GM12801 (cell line): ENCODE data around the gene C1GALT1.

Experiments used
- TF ChIP-seq, protein P1 (sequence below): IDR thresholded peaks from one replicate; pipeline ENCODE4 v1.5.1; 2011; ENCODE audit warnings: control low read depth; ENCODE audit not compliant: insufficient read length; ENCODE audit errors: extremely low read depth

The C1GALT1 gene

DNA sequence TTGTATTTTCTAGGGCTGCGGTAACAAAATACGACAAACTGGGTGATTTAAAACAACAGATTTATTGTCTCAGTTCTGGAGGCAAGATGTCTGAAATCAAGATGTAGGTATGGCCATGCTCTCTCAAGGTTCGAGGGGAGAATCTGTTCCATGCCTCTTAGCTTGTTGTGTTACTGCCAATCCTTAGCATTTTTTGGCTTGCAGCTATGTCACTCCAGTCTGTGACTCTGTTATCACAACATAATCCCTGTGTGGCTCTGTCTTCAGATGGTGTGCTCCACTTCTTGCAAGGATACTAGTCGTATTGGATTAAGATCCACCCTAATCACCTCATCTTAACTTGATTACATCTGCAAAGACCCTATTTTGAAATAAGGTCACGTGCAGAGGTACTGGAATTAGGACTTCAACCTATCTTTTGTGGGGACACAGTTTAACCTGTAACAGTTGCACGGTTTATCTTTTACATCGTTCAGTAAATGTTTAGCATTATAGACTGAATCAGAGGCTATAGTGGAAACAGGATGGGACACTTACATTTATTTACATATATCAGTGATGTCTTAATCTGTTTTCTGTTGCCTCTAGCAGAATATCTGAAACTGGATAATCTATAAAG, 3.1 kb downstream of the C1GALT1 start:
- TF ChIP-seq, protein P1, sequence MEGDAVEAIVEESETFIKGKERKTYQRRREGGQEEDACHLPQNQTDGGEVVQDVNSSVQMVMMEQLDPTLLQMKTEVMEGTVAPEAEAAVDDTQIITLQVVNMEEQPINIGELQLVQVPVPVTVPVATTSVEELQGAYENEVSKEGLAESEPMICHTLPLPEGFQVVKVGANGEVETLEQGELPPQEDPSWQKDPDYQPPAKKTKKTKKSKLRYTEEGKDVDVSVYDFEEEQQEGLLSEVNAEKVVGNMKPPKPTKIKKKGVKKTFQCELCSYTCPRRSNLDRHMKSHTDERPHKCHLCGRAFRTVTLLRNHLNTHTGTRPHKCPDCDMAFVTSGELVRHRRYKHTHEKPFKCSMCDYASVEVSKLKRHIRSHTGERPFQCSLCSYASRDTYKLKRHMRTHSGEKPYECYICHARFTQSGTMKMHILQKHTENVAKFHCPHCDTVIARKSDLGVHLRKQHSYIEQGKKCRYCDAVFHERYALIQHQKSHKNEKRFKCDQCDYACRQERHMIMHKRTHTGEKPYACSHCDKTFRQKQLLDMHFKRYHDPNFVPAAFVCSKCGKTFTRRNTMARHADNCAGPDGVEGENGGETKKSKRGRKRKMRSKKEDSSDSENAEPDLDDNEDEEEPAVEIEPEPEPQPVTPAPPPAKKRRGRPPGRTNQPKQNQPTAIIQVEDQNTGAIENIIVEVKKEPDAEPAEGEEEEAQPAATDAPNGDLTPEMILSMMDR = no peak

DNA sequence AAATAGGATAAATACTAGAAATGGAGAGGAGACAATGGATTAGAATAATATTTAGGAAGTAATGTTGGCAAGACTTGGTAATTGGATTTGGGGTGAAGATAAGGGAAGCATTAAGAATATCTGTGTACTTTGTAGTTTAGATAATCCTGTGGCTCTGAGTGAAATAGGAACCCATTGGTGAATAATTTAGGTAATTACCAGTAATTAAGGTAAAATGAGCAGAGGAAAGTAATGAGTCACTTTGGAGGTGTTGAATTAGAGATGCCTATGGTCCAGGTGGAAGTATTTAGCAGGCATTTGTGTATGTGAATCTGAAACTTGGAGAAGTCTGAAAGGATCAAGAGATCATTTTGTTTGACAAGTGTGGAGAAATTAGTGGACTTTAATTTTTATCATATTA, 5.7 kb downstream of the C1GALT1 start:
- TF ChIP-seq, protein P1 = no peak

DNA sequence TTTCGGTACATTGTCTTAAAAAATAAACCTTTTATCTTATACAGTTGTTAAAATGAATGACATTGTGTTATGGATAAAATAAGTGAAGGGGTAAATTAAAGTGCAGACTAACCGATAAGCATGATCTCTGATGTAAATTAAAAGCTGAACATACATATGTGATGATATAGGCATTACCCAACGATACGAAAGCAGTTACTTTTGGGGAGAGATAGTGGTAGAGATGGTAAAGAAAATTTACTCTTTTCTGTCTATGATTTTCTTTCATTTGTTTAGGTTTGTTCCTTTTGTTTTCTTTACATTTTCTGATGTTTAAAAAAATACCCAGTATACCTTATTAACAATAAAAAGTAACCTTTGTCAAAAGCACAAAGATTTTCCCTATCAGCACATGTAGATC, 6.4 kb downstream of the C1GALT1 start:
- TF ChIP-seq, protein P1 = no peak

DNA sequence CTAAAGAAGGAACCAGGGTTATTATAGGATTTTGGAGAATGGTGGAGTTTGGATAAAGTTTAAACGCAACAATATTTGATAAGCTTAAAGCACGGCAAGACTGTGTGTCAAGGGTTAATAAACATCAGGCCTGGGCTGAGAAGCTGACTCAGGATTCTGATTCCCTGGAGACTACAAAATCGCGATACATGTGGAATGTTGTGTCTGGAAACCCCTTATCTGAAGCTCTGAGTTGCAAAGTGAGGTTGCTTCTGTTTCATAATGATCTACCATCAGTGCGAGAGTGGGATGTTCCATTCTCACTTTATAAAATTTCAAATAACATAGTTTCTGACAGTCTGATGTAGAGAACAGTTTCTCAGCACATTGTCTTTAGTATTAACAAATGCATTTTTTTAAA, 7.8 kb downstream of the C1GALT1 start:
- TF ChIP-seq, protein P1 = no peak

DNA sequence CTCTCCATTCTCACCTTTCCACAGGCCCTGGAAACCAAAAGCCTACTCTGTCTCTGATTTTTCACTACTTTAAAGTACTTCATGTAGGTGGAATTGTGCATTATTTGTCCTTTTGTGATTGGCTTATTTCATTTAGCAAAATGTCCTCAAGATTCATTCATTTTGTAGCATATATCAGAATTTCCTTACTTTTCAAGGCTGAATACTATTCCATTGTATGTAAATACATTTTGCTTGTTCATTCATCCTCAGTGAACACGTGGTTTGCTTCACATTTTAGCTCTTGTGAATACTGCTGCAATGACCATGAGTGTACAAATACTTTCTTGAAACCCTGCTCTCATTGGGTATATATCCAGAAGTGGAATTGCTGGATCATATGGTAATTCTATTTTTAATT, 8.8 kb downstream of the C1GALT1 start:
- TF ChIP-seq, protein P1 = no peak

DNA sequence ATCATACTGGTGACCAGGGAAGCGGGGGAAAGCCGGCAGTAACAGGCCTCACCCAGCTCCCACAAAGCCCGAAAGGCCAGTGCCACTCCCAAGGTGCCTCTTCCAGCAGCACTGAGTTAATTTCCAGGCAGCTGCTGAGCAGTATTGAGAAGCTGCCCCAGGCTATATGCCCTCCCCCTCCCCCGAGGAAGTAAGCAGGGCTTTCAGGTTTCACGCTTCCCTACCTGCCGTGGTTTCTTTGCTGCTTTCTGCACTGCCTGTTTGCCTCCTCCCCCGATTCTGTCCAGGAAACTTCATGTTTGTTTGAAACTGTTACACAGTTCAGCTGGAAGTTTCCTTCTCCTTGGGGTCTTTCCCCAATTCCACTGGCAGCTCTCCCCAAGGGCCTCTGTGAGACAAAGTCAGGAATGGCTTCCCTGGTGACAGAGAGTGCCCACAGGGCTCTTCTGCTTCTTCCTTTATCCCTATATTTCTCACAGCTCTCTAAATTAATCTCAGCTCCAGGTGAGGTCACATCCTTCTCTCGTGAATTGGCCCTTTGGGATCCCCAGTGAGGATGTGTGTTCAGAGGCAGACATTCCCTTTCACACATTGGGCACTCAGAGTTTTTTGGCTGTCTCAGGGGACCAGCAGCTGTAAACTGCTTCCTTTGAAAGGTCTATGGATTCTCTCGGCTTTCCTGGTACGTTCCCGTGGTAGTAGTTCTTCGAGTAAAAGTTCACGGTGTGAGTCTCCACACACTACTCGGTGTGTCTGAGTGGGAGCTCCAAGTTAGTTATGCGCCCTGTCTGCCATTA, 19.4 kb downstream of the C1GALT1 start:
- TF ChIP-seq, protein P1 = no peak

DNA sequence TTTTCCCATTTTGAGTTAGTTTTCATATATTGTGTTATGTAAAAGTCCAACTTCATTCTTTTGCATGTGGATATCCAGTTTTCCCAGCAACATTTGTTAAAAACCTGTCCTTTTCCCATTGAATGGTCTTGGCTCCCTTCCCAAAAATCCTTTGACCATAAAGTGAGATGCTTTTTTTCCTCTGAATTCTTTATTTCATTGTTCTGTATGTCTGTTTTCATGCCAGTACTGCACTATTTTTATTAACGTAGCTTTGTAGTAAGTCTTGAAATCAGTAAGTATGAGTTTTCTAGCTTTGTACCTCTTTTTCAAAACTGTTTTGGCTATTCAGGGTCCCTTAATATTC, 20.0 kb downstream of the C1GALT1 start:
- TF ChIP-seq, protein P1 = no peak
